ENCODE measurements around the gene TNFSF13. TPM values are rescaled to one million over a fixed set of nuclear protein-coding genes. Genes with fewer than 3 reads are reported as not detected.

Gene TNFSF13
- total RNA-seq, 1 experiment from 2014 or later = 0.94 TPM

- H3K23me2 ChIP-seq (ENCODE audit: insufficient read length, low read depth, low read length, poor library complexity, severe bottlenecking) = no peaks in the 10 kb centered on the region
- no peaks in the 10 kb centered on the region; a peak in 1 of 7 replicates for H3K36me3 Mint-ChIP-seq (ENCODE audit: insufficient read depth in 1 of 3, low read depth in 3 of 3)
- no peak overlapping the region for H4K5ac ChIP-seq (ENCODE audit: insufficient read length, low read depth, low read length)
- DNase-seq = no peak
- no peaks in the 10 kb centered on the region for H3K79me2 ChIP-seq (ENCODE audit: insufficient read depth, low read length)
- no peak overlapping the region for H2BK120ac ChIP-seq (ENCODE audit: low read depth, low read length, poor library complexity, severe bottlenecking)
- TF ChIP-seq CTCF (conservative IDR thresholded peaks at IDR 0.05) = no peak
- H2AFZ ChIP-seq (ENCODE audit: low read length) = no peak overlapping the region
- H3K79me1 ChIP-seq (ENCODE audit: insufficient read depth, low read depth, low read length, poor library complexity, severe bottlenecking) = no peaks in the 10 kb centered on the region
- H3K4me1 Mint-ChIP-seq = peaks cover 0 to 5% of the 10 kb centered on the region in 2 experiments; a peak in 2 of 4 replicates
- H4K8ac ChIP-seq (replicated peaks; ENCODE audit: insufficient read length, low read depth, low read length) = no peak overlapping the region
- H3K4me3 Mint-ChIP-seq = no peak overlapping the region
- no peak overlapping the region for H3K27ac ChIP-seq (ENCODE audit: insufficient read length, low read depth, low read length)
- H4K20me1 ChIP-seq (ENCODE audit: control insufficient read depth, insufficient read depth, insufficient read length) = no peaks in the 10 kb centered on the region
- no peaks in the 10 kb centered on the region for H3K4me1 ChIP-seq (ENCODE audit: insufficient read depth, low read length)
- H4K91ac ChIP-seq (ENCODE audit: insufficient read length, low read depth, low read length) = no peak overlapping the region
- H2BK15ac ChIP-seq (ENCODE audit: low read depth, low read length) = no peak overlapping the region
- no peak overlapping the region for H3K18ac ChIP-seq (ENCODE audit: insufficient read length, low read depth, low read length)
- H3T11ph ChIP-seq (ENCODE audit: low read length) = no peak overlapping the region
- H3K14ac ChIP-seq (ENCODE audit: insufficient read depth, low read length) = no peak overlapping the region
- H2BK12ac ChIP-seq (ENCODE audit: insufficient read length, low read depth, low read length) = no peak overlapping the region
- H3K9me3 Mint-ChIP-seq = peaks cover 0 to 6% of the 10 kb centered on the region in 2 experiments; a peak in 4 of 5 replicates
- no peak overlapping the region for H2BK5ac ChIP-seq (ENCODE audit: insufficient read length, low read length)
- no peak overlapping the region for H2BK20ac ChIP-seq (ENCODE audit: low read depth, low read length, poor library complexity, severe bottlenecking)
- no peaks in the 10 kb centered on the region for H3K9me3 ChIP-seq (ENCODE audit: control insufficient read depth, low read depth, low read length)
- no peak overlapping the region for H3K4me2 ChIP-seq (ENCODE audit: insufficient read depth, insufficient read length, low read length)
- no peak overlapping the region for H2AK5ac ChIP-seq (ENCODE audit: insufficient read length, low read length)
- H3K4ac ChIP-seq (ENCODE audit: low read depth, low read length) = no peak overlapping the region
- no peaks in the 10 kb centered on the region for H3K27me3 ChIP-seq (ENCODE audit: insufficient read depth, low read length)
- peaks cover 18% of the 10 kb centered on the region for H3K27me3 Mint-ChIP-seq (ENCODE audit: low read depth)
- no peak overlapping the region for H3K23ac ChIP-seq (ENCODE audit: insufficient read length, low read depth, low read length)
- no CpG with 5 or more reads among the region's 3 CpGs for WGBS (ENCODE audit: extremely low coverage, insufficient read length, low lambda C conversion rate)
- no peak overlapping the region for H3K56ac ChIP-seq (ENCODE audit: insufficient read length, low read depth, low read length)
- H3K9ac ChIP-seq (ENCODE audit: extremely low read depth, insufficient read length, low read length) = no peak overlapping the region
- H3K27ac Mint-ChIP-seq = no peak overlapping the region
These were observed 20.5 kb upstream of the TNFSF13 start for GRCh38 chr17:7538050-7538449.
